ENCODE data around the gene ZNF574.
"Not testable (repeated sequence)": the region's sequence is repeated elsewhere in the genome, so short reads cannot be mapped to it uniquely, and the experiment has no call there.

ZNF574 gene

GRCh38 chr19:42099336-42099925 lies 23.5 kb downstream of the ZNF574 start:
- DNase-seq (ENCODE audit: low read depth, low spot score) = no peak

GRCh38 chr19:42100241-42100640 lies 24.3 kb downstream of the ZNF574 start:
- not testable (repeated sequence) for DNase-seq (ENCODE audit: low read depth, low spot score)

GRCh38 chr19:42102877-42103276 lies 26.9 kb downstream of the ZNF574 start:
- no peak for DNase-seq (ENCODE audit: low read depth, low spot score)

- no peak for DNase-seq (ENCODE audit: low read depth, low spot score)
These were observed 29.4 kb downstream of the ZNF574 start for GRCh38 chr19:42105368-42105767.

GRCh38 chr19:42108527-42109389 lies 32.8 kb downstream of the ZNF574 start:
- peak; percentile 76 for DNase-seq (ENCODE audit: low read depth, low spot score)

GRCh38 chr19:42109896-42110295 lies 33.9 kb downstream of the ZNF574 start:
- DNase-seq (ENCODE audit: low read depth, low spot score) = no peak

- no peak for DNase-seq (ENCODE audit: low read depth, low spot score)
These were observed 34.7 kb downstream of the ZNF574 start for GRCh38 chr19:42110658-42111057.

GRCh38 chr19:42111384-42111783 lies 35.4 kb downstream of the ZNF574 start:
- no peak for DNase-seq (ENCODE audit: low read depth, low spot score)

- no peak for DNase-seq (ENCODE audit: low read depth, low spot score)
These were observed 35.8 kb downstream of the ZNF574 start for GRCh38 chr19:42111811-42112210.

- no peak for DNase-seq (ENCODE audit: low read depth, low spot score)
These were observed 37.8 kb downstream of the ZNF574 start for GRCh38 chr19:42113641-42114348.

GRCh38 chr19:42114412-42114811 lies 38.4 kb downstream of the ZNF574 start:
- no peak for DNase-seq (ENCODE audit: low read depth, low spot score)

- DNase-seq (ENCODE audit: low read depth, low spot score) = no peak
These were observed 39.3 kb downstream of the ZNF574 start for GRCh38 chr19:42115219-42115618.

GRCh38 chr19:42115705-42116104 lies 39.7 kb downstream of the ZNF574 start:
- no peak for DNase-seq (ENCODE audit: low read depth, low spot score)

- DNase-seq (ENCODE audit: low read depth, low spot score) = no peak
These were observed 40.5 kb downstream of the ZNF574 start for GRCh38 chr19:42116308-42117075.

GRCh38 chr19:42117076-42117475 lies 41.1 kb downstream of the ZNF574 start:
- no peak for DNase-seq (ENCODE audit: low read depth, low spot score)

GRCh38 chr19:42120276-42120980 lies 44.5 kb downstream of the ZNF574 start:
- DNase-seq (ENCODE audit: low read depth, low spot score) = no peak

GRCh38 chr19:42121036-42121621 lies 45.2 kb downstream of the ZNF574 start:
- no peak for DNase-seq (ENCODE audit: low read depth, low spot score)

GRCh38 chr19:42121656-42122069 lies 45.7 kb downstream of the ZNF574 start:
- peak; percentile 66 for DNase-seq (ENCODE audit: low read depth, low spot score)

- DNase-seq (ENCODE audit: low read depth, low spot score) = peak; percentile 34
These were observed 47.0 kb downstream of the ZNF574 start for GRCh38 chr19:42122691-42123607.

GRCh38 chr19:42123765-42124164 lies 47.8 kb downstream of the ZNF574 start:
- no peak for DNase-seq (ENCODE audit: low read depth, low spot score)

All from activated CD4-positive, CD25-positive, alpha-beta regulatory T cell treated with anti-CD3 and anti-CD28 coated beads, Interleukin-2, amount 50 U/mL, for 16 hours (primary cell).